HCT116 (cell line): ENCODE results near the gene DKK3. TPM values are rescaled to one million over a fixed set of nuclear protein-coding genes. Genes with fewer than 3 reads are reported as not detected.

Experiments
- ATAC-seq: fragments of 200-7000 bp; cut with Tn5 transposase; 2 replicates; pipeline ENCODE4 v1.9.1; 2020; ENCODE audit warnings: mild to moderate bottlenecking, moderate library complexity
- BruUV-seq: library from RNA; stranded (reverse); fragments of 400-500 nt; replicated peaks from 2 replicates; lab custom pipeline; 2021; lab: Mats Ljungman, UMichigan
- CTCF ChIA-PET: fragments of 300-600 bp; sonication (Branson Sonifier 250); formaldehyde crosslinking; loops from one replicate; lab custom pipeline; 2021; ENCODE audit warnings: antibody characterized with exemption; lab: Charles Lee
- POLR2A ChIA-PET: fragments of 300-600, 350-600 bp; sonication (Branson Sonifier 250); formaldehyde crosslinking; loops from one replicate; lab custom pipeline; 2021; ENCODE audit warnings: antibody characterized with exemption; lab: Charles Lee
- RAD21 ChIA-PET, 2 experiments: fragments of 300-600 bp; sonication (Branson Sonifier 250); formaldehyde crosslinking; loops; one replicate each; lab custom pipeline; 2023; ENCODE audit warnings: low total read pairs in 2 of 2; ENCODE audit not compliant: uncharacterized antibody in 2 of 2, unreplicated experiment in 2 of 2, low non-redundant PET in 1 of 2; lab: Charles Lee
- DNase-seq: peaks from one replicate; pipeline ENCODE4 v3.0.0-alpha.2; 2010; ENCODE audit warnings: low read depth, low spot score
- H2AFZ ChIP-seq: fragments of 200-600 bp; shearing (Covaris generic), sonication (generic); 2 replicates; pipeline ENCODE4 v1.6.1; 2017; ENCODE audit warnings: low read depth, mixed run types, mixed read lengths, antibody characterized with exemption, low read length; ENCODE audit not compliant: poor library complexity, severe bottlenecking
- H3K27ac ChIP-seq: 2 replicates; pipeline ENCODE4 v1.5.1; 2012; ENCODE audit warnings: low read depth, low read length
- H3K27me3 ChIP-seq: fragments of 200-600 bp; sonication (generic); 2 replicates; pipeline ENCODE4 v1.6.1; 2016; ENCODE audit warnings: mixed run types, low read length, mixed read lengths; ENCODE audit not compliant: insufficient read depth
- H3K36me3 ChIP-seq, 2 experiments: fragments of 200-500 bp in 1 of 2; fragments of 200-600 bp in 1 of 2; sonication (Bioruptor generic) in 1 of 2; sonication (generic) in 1 of 2; 2 replicates each; pipeline versions ENCODE4 v1.5.1 to v1.6.1; 2014 to 2016; ENCODE audit warnings: low read length in 2 of 2, inconsistent platforms in 1 of 2, mixed read lengths in 1 of 2, mixed run types in 1 of 2; ENCODE audit not compliant: insufficient read depth in 2 of 2, control insufficient read depth in 1 of 2
- H3K4me1 ChIP-seq, 2 experiments: fragments of 200-600 bp in 1 of 2; sonication (generic) in 1 of 2; 2 replicates each; pipeline versions ENCODE4 v1.5.1 to v1.6.1; 2012 to 2017; ENCODE audit warnings: low read length in 2 of 2, inconsistent platforms in 1 of 2, mild to moderate bottlenecking in 1 of 2, mixed read lengths in 1 of 2, mixed run types in 1 of 2, moderate library complexity in 1 of 2; ENCODE audit not compliant: insufficient read depth in 2 of 2, control insufficient read depth in 1 of 2
- H3K4me2 ChIP-seq: fragments of 200-600 bp; sonication (generic); 2 replicates; pipeline ENCODE4 v1.6.1; 2017; ENCODE audit warnings: mixed run types, low read length, mixed read lengths
- H3K4me3 ChIP-seq, 2 experiments: fragments of 200-600 bp in 1 of 2; sonication (generic) in 1 of 2; replicated peaks in 1 of 2; 2 replicates each; pipeline ENCODE4 v1.5.1; 2011 to 2016; ENCODE audit warnings: low read length in 2 of 2, control low read depth in 1 of 2, low read depth in 1 of 2, mild to moderate bottlenecking in 1 of 2, mixed read lengths in 1 of 2, mixed run types in 1 of 2
- H3K79me2 ChIP-seq: fragments of 200-600 bp; sonication (generic); 2 replicates; pipeline ENCODE4 v1.6.1; 2017; ENCODE audit warnings: mild to moderate bottlenecking, mixed run types, low read length, moderate library complexity, mixed read lengths; ENCODE audit not compliant: insufficient read depth
- H3K9ac ChIP-seq: fragments of 200-600 bp; sonication (generic); 2 replicates; pipeline ENCODE4 v1.6.1; 2016; ENCODE audit warnings: low read length, mixed read lengths
- H3K9me2 ChIP-seq: fragments of 200-600 bp; sonication (generic), shearing (Covaris generic); 2 replicates; pipeline ENCODE4 v1.6.1; 2017; ENCODE audit warnings: mixed run types, mild to moderate bottlenecking, moderate library complexity; ENCODE audit not compliant: insufficient read depth
- H3K9me3 ChIP-seq, 2 experiments: fragments of 200-500 bp in 1 of 2; fragments of 200-600 bp in 1 of 2; sonication (Bioruptor generic) in 1 of 2; sonication (generic) in 1 of 2; 2 replicates each; pipeline ENCODE4 v1.6.1; 2014 to 2017; ENCODE audit warnings: low read length in 2 of 2, mixed read lengths in 2 of 2, inconsistent platforms in 1 of 2, low read depth in 1 of 2, mild to moderate bottlenecking in 1 of 2, mixed run types in 1 of 2, moderate library complexity in 1 of 2; ENCODE audit not compliant: control insufficient read depth in 1 of 2, insufficient read depth in 1 of 2
- H4K20me1 ChIP-seq: fragments of 200-600 bp; sonication (generic), shearing (Covaris generic); 2 replicates; pipeline ENCODE4 v1.6.1; 2017; ENCODE audit warnings: mixed run types, mild to moderate bottlenecking, moderate library complexity; ENCODE audit not compliant: insufficient read depth
- CBX3 ChIP-seq: IDR thresholded peaks from 2 replicates; pipeline ENCODE4 v1.6.1; 2012; ENCODE audit warnings: low read depth
- CEBPB ChIP-seq: IDR thresholded peaks from 2 replicates; pipeline ENCODE4 v1.6.1; 2012; ENCODE audit warnings: low read depth
- ELF1 ChIP-seq: IDR thresholded peaks from 2 replicates; pipeline ENCODE4 v1.6.1; 2012; ENCODE audit warnings: low read depth, borderline replicate concordance
- RAD21 ChIP-seq: IDR thresholded peaks from 2 replicates; pipeline ENCODE4 v1.6.1; 2012; ENCODE audit warnings: low read depth, mild to moderate bottlenecking
- REST ChIP-seq: IDR thresholded peaks from 2 replicates; pipeline ENCODE4 v1.6.1; 2012; ENCODE audit warnings: low read depth
- ZNF274 ChIP-seq: fragments of 200-500 bp; sonication (Bioruptor generic); IDR thresholded peaks from 2 replicates; pipeline ENCODE4 v1.6.1; 2014; ENCODE audit warnings: mild to moderate bottlenecking, low read depth, low read length, inconsistent platforms
- intact Hi-C: fragments of 100-400 bp; cut with micrococcal nuclease; formaldehyde crosslinking; loops from 2 replicates; pipeline ENCODE4 v1.10.0; 2022
- total RNA-seq: library from RNA; stranded (reverse); gene quantifications from one replicate; pipeline ENCODE4 v1.2.1, GENCODE V29; 2021; ENCODE audit not compliant: unreplicated experiment
- TF ChIP-seq, protein P1 (sequence below): IDR thresholded peaks from 2 replicates; pipeline ENCODE4 v1.6.1; 2012

The DKK3 gene
- total RNA-seq, 1 experiment from 2014 or later, result 0.49 TPM

GRCh38 chr11:11981364-11981763, 27.1 kb downstream of the DKK3 start:
- TF ChIP-seq RAD21, result no peak
- TF ChIP-seq, protein P1, sequence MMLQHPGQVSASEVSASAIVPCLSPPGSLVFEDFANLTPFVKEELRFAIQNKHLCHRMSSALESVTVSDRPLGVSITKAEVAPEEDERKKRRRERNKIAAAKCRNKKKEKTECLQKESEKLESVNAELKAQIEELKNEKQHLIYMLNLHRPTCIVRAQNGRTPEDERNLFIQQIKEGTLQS, result no peak
- no peak for TF ChIP-seq CEBPB
- TF ChIP-seq CBX3, result no peak
- TF ChIP-seq REST, result no peak
- no peak for TF ChIP-seq ZNF274
- no peak for TF ChIP-seq ELF1
- no TSS peak for BruUV-seq
- ChIA-PET RAD21 (no interaction called here), CTCF (no interaction called here), POLR2A (no interaction called here)
- no peaks in the 10 kb centered on the region for H3K36me3 ChIP-seq
- no peak overlapping the region for H3K9ac ChIP-seq
- no peaks in the 10 kb centered on the region for H3K79me2 ChIP-seq
- DNase-seq, result no peak
- ATAC-seq, result no peak
- intact Hi-C loops, result no loop called here
- H2AFZ ChIP-seq, result no peak overlapping the region
- no peak overlapping the region for H3K4me3 ChIP-seq
- H3K4me1 ChIP-seq, result peaks cover 14 to 32% of the 10 kb centered on the region in 2 experiments
- no peak overlapping the region for H3K4me2 ChIP-seq
- H3K27me3 ChIP-seq, result no peaks in the 10 kb centered on the region
- H3K27ac ChIP-seq, result no peak overlapping the region
- H3K9me2 ChIP-seq, result no peaks in the 10 kb centered on the region
- H3K9me3 ChIP-seq, result no peaks in the 10 kb centered on the region; a peak in 1 of 4 replicates
- H4K20me1 ChIP-seq, result no peaks in the 10 kb centered on the region
